22Rv1 (cell line): ENCODE measurements around the gene NR1H3.

Source experiments
- CTCF ChIP-seq: fragments of 450-650 bp; IDR thresholded peaks from 2 replicates; pipeline ENCODE4 v1.5.1; 2017; ENCODE audit warnings: mild to moderate bottlenecking
- ZFX ChIP-seq: fragments of 450-650 bp; IDR thresholded peaks from 2 replicates; pipeline ENCODE4 v1.6.1; 2017; ENCODE audit warnings: antibody characterized with exemption, borderline replicate concordance

GRCh38 chr11:47225552-47226400 lies 32.0 kb upstream of the NR1H3 start:
- TF ChIP-seq CTCF (no peak), ZFX (no peak)
